Left ventricle myocardium inferior (tissue), 1 donor: ENCODE measurements around the gene TRIO. TPM values are rescaled to one million over a fixed set of nuclear protein-coding genes. Genes with fewer than 3 reads are reported as not detected.

ENCODE experiments used
- DNase-seq: peaks from one replicate; pipeline ENCODE4 v3.0.0-alpha.2; 2020
- H3K27ac ChIP-seq: fragments of 200-600 bp; replicated peaks from 2 replicates; pipeline ENCODE4 v1.8.0; 2021
- H3K27me3 ChIP-seq: fragments of 200-600 bp; 2 replicates; pipeline ENCODE4 v1.8.0; 2021; ENCODE audit warnings: low read depth
- H3K36me3 ChIP-seq: fragments of 200-600 bp; 2 replicates; pipeline ENCODE4 v1.8.0; 2021
- H3K4me1 ChIP-seq: fragments of 200-600 bp; 2 replicates; pipeline ENCODE4 v1.8.0; 2021
- H3K4me3 ChIP-seq: fragments of 200-600 bp; 2 replicates; pipeline ENCODE4 v1.8.0; 2021; ENCODE audit warnings: mild to moderate bottlenecking, moderate library complexity
- H3K9me3 ChIP-seq: fragments of 200-600 bp; replicated peaks from 2 replicates; pipeline ENCODE4 v1.8.0; 2021
- intact Hi-C: fragments of 100-400 bp; cut with micrococcal nuclease; formaldehyde crosslinking; loops from one replicate; pipeline ENCODE4 v1.11.0; 2022
- total RNA-seq: library from RNA; stranded (reverse); fragmentation: NEBNext Ultra II Directional; extraction: Animal tissue kit (Norgen Biotek cat#: 25700); gene quantifications from one replicate; pipeline ENCODE4 v1.2.1, GENCODE V29; 2021
- TF ChIP-seq, protein P1 (sequence below): fragments of 200-600 bp; IDR thresholded peaks from 2 replicates; pipeline ENCODE4 v1.8.0; 2021; ENCODE audit warnings: antibody characterized with exemption, mild to moderate bottlenecking, borderline replicate concordance
- donor health status: DM: no; HTN: yes; CAD: no; lungs with severe emphysema.

The TRIO gene
- total RNA-seq, 1 donor from 2014 or later = 52.8 TPM

DNA sequence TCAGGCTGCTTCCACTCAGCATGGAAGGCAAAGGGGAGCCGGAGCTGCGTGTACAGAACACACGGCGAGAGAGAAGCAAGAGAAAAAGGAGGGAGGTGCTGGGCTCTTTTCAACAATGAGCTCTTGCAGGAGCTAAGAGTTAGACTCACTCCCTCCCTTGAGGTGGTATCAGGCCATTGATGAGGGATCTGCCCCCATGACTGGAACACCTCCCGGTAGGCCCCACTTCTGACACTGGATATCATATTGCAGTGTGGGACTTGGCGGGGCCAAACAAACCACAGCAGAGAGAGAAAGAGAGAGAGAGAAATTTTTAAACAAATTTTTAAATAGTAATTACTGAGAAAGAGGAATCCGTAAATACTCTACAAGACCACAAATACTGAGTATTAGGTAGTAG lies 182.2 kb downstream of the TRIO start:
- TF ChIP-seq, protein P1, sequence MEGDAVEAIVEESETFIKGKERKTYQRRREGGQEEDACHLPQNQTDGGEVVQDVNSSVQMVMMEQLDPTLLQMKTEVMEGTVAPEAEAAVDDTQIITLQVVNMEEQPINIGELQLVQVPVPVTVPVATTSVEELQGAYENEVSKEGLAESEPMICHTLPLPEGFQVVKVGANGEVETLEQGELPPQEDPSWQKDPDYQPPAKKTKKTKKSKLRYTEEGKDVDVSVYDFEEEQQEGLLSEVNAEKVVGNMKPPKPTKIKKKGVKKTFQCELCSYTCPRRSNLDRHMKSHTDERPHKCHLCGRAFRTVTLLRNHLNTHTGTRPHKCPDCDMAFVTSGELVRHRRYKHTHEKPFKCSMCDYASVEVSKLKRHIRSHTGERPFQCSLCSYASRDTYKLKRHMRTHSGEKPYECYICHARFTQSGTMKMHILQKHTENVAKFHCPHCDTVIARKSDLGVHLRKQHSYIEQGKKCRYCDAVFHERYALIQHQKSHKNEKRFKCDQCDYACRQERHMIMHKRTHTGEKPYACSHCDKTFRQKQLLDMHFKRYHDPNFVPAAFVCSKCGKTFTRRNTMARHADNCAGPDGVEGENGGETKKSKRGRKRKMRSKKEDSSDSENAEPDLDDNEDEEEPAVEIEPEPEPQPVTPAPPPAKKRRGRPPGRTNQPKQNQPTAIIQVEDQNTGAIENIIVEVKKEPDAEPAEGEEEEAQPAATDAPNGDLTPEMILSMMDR = no peak
- DNase-seq = no peak
- no peaks in the 10 kb centered on the region for H3K27me3 ChIP-seq
- no peak overlapping the region for H3K27ac ChIP-seq
- H3K4me1 ChIP-seq = peaks cover 17% of the 10 kb centered on the region
- intact Hi-C loops = no loop called here
- no peak overlapping the region for H3K4me3 ChIP-seq
- H3K9me3 ChIP-seq = no peaks in the 10 kb centered on the region
- H3K36me3 ChIP-seq = no peaks in the 10 kb centered on the region

DNA sequence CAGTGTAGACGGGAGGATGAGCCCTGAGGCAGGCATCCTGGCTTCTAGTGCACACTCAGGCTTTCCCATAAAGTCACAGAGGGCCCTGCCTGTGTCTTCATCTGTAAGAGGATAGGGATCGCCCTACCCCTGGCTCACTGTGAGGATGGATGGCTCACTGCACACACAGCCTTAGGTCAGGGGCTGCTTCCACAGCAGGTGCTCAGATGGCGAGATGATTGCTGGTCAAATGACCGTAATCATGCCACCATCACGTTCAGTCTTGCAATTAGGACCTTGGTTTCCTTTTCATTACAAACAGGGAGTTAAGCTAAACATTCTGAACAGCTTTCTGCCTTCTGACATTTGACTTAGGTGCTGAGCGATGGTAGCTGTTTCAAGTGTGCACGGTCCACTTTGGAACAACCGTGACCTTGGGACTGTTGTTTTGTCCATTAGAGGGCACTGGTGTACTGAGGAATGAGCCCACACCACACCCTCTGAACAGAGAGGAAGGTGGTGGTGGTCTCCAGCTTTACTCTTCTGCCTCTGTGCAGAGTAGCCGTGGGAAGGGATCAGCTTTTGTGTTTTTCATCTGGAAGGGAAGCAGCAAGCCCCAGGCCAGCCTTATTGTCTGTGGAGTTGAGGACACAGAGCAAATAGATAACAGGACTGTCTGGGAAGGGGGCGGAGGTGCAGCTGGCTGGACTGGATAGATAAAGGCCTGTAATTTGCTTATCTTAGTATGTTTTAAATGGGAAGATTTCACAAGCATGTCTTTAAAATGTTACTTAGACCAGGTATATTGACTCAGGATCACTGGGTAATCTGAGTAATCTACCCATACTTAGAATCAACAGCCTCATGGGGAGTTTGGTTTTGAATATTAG lies 183.1 kb downstream of the TRIO start:
- TF ChIP-seq, protein P1 = peak; percentile 43
- intact Hi-C loops = no loop called here
- no peak for DNase-seq
- Histone ChIP-seq H3K9me3 (no peaks in the 10 kb centered on the region), H3K4me3 (no peak overlapping the region), H3K36me3 (peaks cover 8% of the 10 kb centered on the region), H3K4me1 (peaks cover 17% of the 10 kb centered on the region), H3K27ac (no peak overlapping the region), H3K27me3 (no peaks in the 10 kb centered on the region)

DNA sequence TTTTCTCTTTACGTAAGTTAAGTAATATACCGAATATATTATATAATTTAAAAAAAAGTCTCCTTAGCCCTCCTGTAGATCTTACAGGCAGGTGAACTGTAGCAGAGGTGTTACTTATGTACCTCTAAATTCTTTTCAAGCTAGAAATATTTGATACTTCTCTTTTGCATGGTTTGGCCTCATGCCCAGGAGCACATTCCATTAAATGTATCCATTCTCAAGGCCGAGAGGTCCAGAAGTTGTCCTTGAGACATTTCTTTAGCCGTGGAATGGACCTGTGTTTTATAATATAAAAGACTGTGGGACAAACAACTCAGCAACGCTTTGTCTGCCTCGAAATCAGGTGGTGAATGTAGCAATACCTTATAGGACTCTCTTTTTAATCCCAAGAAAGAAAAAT lies 184.5 kb downstream of the TRIO start:
- Histone ChIP-seq H3K4me1 (peaks cover 17% of the 10 kb centered on the region), H3K36me3 (peaks cover 15% of the 10 kb centered on the region), H3K27ac (no peak overlapping the region), H3K9me3 (no peaks in the 10 kb centered on the region), H3K27me3 (no peaks in the 10 kb centered on the region), H3K4me3 (no peak overlapping the region)
- TF ChIP-seq, protein P1 = no peak
- intact Hi-C loops = no loop called here
- DNase-seq = no peak

DNA sequence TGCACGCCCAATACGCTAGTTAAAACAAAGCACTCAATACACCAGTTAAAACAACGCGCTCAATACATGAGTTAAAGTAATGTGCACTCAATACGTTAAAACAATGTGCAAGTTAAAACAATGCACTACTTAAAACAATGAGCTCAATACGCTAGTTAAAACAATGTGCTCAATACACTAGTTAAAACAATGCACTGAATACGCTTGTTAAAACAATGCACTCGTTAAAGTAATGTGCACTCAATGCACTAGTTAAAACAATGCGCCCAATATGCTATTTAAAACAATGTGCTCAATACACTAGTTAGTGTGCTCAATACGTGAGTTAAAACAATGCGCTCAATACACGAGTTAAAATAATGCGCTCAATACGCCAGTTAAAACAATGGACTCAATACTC lies 185.0 kb downstream of the TRIO start:
- Histone ChIP-seq H3K4me3 (no peak overlapping the region), H3K27ac (no peak overlapping the region), H3K27me3 (no peaks in the 10 kb centered on the region), H3K4me1 (peaks cover 17% of the 10 kb centered on the region), H3K36me3 (peaks cover 21% of the 10 kb centered on the region), H3K9me3 (no peaks in the 10 kb centered on the region)
- intact Hi-C loops = no loop called here
- TF ChIP-seq, protein P1 = no peak
- DNase-seq = no peak

DNA sequence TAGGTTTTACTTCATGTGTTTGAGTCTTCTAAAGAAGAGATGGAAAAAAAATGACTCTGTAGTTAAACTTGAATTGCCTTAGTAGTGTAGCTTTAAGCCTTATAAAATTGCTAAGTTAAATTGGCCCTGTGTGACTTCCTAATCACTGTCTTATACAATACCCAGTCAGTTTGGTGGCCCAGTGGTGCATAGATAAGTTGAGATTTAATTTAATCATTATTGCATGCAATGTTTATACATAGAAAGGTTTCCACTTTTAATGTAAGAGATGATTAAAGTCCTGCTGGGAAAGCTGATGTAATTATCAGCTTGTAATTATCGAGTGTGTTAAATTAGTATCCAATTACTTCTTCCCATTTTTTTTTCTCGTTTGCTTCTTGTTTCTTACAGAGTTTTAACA lies 187.1 kb downstream of the TRIO start:
- no peaks in the 10 kb centered on the region for H3K27me3 ChIP-seq
- DNase-seq = no peak
- H3K4me3 ChIP-seq = no peak overlapping the region
- H3K4me1 ChIP-seq = peaks cover 17% of the 10 kb centered on the region
- H3K9me3 ChIP-seq = no peaks in the 10 kb centered on the region
- H3K36me3 ChIP-seq = peaks cover 29% of the 10 kb centered on the region
- TF ChIP-seq, protein P1 = no peak
- intact Hi-C loops = no loop called here
- H3K27ac ChIP-seq = no peak overlapping the region
